Cerebellar nuclear complex (tissue), 1 donor: ENCODE measurements around the gene USP15.

ENCODE experiments used
- DNase-seq, 2 experiments: peaks; one replicate each; lab custom pipeline; 2025; lab: John Stamatoyannopoulos, UW

The USP15 gene

DNA sequence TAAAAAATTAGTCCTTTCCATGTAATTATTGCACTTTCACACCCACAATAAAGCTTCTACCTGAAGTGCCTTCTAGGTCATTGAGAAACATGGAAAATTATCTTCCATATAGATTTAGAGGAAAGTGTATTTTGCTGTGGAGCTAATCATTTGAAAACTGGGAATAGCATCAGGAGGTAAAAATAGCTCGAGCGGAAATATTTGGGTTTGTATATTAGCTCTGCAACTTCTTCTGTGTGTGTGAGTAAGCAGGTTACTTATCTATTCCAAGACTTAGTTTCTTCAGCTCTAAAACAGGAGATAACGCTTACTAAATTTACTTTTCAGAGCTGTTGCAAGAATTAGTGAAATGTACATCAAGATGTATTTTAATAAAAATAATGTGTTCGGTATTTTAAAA is 111.5 kb downstream of the USP15 start:
- DNase-seq, result no peak

DNA sequence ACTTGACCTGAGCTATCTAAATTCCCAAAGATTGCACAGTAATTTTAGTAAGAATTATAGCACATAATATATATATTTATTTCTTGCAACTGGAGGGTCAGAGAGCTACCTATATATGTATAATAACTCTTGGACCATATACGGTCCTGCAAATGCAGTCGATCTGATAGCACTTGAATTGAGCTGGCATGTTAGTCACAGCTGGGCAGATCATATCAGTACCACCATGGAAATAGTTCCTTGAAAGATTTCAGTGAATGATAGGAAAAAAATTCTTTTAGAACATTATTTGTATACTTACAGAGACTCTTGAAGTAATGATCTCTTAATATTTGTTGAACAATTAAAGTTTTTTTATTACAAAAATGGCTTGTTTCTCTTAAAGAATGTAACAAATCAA is 111.9 kb downstream of the USP15 start:
- DNase-seq, result no peak

DNA sequence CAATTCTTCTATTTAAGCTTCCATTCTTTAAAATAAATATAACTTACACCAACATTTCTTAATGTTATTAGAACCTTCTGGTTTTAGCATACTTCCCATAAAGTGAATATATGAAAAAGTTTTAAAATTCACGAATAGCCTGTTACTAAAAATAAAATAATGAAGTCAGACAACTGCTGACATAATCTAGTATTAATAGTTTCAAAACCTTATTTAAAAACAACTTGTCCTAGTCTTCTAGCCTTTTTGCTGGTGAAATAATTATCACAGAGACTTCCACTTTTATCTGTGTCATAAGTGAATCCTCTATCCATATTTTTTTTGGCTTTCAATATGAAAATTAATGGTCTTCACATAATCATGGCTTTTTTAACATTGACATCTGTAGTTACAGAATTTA is 112.6 kb downstream of the USP15 start:
- no peak for DNase-seq

DNA sequence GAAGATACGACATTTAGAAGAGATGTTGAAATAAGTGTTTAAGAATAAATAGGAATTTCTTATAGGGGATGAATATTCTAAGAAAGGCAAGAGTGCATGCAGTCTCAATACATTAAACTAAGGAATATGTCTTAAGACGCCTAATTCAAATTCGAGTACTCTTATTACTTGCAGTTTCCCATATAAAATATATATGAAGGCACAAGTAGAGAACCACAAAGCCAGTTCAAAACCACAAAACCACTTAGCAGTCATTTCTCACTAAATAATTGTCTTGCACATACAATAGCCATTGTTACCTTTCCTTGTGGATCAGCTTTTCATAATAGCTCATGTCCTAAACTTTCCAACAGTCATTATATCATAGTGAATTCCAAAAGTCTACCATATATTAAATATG is 115.4 kb downstream of the USP15 start:
- no peak for DNase-seq

DNA sequence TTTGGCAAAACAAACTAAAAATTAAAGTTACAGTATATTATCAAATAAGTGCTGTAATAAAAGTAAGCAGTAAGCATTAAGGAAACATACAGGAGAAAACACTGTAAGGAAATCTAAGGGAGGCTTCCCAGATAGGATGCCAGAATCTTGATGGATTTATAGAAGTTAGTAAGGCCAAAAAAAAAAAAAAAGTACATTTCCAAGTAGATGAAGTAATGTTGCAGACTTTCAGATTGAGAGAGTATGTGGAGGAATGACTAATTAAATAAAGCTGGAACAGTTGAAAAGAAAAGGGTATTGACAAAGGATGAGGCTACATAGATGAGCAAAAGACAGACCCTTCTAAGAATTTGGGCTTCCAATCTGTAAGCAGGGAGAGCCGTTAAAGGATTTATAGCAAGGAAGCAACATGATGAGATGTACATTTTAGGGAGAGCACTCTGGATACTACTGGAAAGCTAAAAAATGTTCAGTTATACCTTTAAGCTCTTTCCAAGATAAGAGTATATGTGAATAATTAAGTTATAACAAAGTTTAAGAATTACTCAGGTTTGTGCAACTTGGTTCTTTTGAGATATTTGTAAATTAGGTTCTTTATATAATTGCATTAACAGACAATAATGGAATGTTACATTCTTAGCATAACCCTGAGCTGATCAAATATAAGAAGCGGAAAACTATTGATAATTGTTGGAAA is 119.0 kb downstream of the USP15 start:
- no peak for DNase-seq

DNA sequence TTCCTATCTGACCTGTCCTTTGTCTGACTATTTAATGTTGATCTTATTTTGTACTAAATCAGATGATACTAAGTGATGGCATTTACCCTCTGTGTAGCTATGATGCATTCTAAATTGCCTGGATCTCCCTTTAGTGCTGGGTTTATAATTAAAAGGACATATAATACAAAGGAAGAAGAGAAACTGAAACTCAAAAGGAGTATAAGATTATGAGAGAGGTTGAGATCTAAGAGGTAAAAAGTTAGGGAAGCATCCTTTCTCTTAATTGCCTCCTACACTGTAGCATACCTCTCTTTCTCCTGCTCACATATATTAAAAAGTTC is 119.5 kb downstream of the USP15 start:
- no peak for DNase-seq

DNA sequence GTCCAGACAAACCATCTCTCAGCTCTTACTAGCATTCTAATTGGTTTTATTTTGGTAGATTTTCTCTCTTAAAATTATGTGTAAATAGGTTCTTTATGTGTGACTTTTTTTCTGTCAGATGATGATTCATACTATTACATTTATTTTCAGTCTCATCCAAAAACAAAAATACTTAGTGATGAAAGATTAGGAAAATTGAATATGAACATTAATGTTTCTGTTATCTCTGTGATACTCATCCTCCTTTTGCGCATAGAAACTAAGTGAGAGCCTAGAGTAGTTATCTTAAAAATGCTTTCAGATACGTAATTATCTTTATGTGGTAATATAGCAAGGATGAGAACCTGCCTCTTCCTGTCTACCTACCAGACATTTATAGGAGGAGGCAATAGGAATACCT is 122.3 kb downstream of the USP15 start:
- DNase-seq, result no peak

DNA sequence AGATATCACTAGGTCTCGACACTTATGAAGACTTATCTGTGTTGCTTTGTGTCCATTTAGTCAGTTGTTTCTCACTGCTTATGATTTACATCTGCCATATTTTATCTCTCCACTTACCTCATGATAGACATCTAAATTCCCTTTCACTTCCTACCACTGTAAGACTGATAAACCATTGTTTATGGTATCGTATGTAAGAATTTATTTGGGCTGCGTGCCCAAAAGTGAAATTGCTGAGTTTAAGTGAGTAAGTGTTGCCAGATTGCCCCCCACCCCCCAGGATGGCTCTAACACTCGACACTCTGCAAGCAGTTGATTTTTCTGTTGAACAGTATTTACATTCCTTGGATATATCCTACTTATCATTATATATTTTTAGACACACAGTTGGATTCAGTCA is 136.5 kb downstream of the USP15 start:
- no peak for DNase-seq

DNA sequence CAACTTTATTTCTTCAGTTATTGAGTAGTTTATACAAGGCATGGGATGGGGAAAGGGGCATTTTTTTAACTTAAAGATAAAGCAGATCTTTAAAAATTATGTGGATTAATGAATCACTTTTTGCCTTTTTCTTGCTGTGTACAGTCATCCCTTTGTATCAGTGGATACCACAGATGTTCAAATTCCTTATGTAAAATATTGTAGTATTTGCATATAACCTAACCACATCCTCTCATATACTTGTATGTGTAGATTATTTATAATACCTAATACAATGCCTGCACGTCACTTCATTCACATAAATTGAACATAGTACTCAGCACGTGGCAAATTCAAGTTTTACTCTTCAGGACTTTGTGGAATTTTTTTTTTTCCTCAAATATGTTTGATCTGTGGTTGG is 139.9 kb downstream of the USP15 start:
- DNase-seq, result no peak

DNA sequence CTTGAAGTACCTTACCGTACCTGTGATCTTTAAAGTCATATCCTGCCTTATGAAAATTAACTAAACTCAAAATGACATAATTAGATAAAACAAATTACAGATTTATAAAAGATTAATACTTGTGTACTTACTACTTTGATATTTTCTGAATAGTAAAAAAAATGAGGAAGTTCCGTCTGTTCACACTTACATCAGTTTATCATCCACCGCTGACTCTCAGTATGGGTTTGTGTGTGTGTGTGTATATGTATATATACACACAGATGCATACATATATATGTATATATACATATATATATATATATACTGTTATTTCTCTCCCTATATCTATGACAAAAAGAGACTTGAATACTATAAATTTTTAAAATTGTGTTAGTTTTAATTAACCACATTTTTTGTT is 141.4 kb downstream of the USP15 start:
- no peak for DNase-seq

DNA sequence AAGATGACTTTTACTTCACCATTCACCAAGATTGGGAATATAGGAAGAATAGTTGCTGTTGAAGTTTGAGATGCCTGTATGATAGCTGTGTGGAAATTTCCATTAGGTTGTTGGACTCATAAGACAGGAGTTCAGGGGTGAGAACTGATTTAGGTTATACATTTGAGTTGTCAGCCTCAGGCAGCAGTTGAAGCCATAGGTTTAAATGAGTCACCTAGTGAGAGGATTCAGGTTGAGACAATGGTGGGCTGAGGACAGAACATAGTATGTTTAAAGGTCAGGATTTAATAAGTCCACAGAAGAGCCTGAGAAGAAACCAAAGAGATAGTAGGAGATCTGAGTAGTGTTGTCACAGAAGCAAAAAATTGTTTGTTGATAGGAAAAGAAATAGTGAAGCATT is 142.8 kb downstream of the USP15 start:
- no peak for DNase-seq

DNA sequence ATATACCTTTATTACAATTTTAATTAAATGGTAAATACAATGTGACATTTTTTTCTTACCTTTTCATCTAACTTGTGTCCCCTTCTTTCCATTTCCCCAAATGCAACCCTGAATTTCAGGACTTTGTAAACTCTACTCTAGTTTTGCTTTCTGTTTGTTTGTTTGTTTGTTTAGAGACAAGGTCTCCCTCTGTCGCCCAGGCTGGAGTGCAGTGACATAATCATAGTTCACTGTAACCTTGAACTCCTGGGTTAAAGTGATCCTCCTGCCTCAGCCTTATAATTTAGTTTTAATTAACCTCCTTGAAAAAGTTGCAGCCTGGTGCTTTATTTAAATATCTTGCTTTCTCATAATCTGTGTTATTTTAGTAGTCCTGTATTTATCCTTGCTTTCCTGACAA is 147.4 kb downstream of the USP15 start:
- DNase-seq, result no peak

DNA sequence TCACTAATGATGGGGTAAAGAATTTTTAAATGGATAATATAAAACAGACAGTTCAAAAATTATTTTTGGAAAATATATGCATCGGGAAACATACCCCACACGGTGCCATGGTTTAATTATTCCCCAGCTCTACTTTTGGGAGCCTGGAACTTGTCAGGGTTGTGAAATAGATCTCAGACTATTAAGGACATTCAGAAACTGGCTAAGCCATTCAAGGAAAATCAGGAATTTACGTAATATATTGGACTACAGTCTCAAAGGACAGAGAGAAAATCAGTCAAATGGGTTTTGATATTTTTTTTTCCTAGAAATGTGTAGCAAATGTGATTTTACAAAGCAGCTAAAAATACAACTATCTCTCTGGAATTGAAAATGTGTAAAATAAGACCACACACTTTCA is 148.9 kb downstream of the USP15 start:
- DNase-seq, result no peak

DNA sequence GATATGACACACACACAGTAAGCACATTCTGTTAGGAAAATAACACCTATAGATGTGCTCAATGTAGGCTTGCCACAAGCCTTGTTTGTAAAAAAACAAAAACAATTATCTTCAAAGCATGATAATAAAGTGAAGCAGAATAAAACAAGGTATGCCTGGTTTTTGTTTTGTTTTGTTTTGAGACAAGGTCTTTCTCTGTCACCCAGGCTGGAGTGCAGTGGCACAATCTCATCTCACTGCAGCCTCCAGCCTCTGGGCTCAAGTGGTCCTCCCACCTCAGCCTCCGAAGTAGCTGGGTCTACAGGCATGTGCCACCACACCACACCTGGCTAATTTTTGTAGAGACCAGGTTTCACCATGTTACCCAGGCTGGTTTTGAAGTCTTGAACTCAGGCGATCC is 154.0 kb downstream of the USP15 start:
- DNase-seq, result no peak

DNA sequence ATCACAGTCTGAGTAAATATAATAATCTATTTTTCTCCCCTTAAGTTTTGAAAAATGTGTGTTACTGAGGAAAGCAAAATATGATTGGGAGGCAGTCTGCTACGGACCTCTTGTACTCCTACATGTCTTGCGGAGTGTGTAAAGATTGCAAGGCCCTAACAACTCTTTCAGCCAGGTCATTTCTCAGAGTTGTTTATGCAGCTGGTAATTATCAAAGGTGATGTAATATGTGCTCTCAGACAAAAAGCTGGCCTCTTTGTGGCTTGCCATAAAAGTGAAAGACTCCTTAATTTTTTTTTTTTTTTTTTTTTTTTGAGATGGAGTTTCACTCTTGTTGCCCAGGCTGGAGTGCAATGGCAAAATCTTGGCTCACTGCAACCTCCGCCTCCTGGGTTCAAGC is 165.9 kb downstream of the USP15 start:
- no peak for DNase-seq

DNA sequence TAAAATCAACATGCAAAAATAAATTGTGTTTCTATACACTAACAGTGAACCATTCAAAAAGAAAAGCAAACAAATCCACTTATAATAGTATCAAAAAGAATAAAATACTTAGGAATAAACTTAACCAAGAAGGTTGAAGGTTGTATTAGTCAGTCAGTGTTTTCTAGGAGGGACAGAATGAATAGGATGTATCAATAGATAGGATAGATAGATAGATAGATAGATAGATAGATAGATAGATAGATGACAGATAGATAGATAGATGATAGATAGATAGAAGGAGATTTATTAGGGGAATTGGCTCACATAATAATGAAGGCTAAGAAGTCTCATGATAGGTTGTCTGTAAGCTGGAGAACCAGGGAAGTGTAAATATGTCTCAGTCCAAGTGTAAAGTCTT is 169.3 kb downstream of the USP15 start:
- no peak for DNase-seq

DNA sequence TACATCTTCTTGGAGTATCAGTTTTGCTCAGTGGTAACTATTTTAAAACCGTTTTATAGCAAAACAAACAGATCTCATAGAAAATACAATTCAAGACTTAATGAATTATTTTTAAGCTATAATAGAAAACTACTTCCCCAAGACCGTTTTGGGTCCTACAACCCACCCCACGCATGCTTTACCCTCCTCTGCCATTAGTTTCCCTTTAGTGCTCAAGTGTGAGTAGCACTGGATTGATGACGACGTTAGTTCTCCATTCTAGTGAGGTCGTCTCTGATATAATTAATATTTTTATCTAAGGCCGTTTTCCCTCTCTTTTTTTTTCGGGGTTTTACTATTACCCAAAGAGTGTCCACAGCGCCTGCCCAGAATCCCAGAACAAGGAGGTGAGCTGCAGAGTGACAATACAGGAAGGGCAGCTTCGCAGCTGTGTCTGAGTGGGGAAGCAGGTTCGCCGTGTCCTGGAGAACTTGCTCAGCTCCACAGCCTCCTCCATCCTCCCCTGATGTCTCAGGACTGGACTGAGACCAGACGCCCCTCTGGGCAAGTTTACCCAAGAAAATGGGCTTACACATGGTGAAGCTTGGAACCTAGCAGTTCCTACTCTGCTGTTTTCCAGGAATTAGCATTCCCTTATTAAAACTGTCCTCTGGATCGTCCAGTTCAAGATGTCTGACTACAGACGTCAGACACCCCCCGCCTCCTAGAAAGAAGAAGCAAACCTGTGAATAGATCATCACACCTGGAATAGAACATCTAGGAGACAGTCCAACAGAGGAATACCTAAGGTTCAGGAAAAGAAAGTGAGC is 174.5 kb downstream of the USP15 start:
- DNase-seq, result no peak

DNA sequence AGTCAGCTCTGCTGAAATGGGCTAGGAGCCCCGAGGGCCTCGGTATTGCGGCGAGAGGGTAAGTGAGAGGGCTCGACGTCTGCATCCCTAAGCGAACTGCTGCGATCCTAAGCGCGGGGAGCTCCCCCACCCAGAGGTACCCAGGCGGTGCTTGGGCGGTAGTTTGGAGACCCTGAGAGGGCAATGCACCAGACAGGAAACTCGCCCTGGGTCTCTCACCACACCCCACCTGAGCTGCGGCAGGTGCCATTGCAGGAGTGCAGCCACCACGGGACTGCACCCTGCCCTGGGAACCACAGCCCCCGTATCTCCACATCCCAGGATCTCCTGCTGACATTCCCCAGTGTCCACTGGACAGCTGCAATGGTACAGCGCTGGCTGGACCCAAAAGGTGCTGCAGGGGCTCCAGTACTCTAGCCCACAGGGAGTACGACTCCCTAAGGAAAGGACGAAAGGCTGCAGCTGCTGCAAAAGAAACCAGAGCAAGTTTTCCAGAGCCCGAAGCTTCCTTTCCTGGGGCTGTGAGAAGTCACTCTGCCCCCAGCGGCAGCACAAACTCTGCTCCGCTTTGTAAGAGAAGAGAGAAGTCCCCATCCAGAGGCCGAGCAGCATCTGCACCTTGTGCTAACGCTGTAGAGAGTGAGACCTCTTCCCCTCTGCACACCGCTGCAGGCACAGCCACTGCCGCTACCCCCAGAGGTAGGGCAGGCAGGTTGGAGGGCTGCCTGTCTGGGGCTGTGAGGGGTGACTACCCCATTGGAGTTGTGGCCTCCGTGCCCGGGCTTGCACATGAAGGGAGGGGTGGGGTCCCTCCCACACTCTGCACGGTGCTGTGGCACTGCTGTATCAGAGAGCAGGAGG is 175.3 kb downstream of the USP15 start:
- DNase-seq, result no peak

DNA sequence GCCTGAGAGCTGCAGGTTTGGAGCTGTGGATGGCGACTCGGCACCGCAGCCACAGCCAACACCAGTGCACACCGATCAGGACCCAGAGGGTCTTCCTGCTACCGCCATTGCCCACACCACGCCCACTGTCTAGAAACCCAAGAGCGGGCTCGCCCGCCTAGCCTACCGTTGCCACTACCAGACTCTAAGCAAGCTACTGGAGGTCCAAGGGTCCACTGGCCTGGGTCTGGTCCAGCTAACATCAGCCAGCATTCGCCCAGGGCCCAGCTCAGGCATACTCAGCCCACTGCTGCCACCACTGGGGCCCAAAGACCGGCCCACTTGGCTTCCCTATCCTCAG is 175.9 kb downstream of the USP15 start:
- DNase-seq, result no peak

DNA sequence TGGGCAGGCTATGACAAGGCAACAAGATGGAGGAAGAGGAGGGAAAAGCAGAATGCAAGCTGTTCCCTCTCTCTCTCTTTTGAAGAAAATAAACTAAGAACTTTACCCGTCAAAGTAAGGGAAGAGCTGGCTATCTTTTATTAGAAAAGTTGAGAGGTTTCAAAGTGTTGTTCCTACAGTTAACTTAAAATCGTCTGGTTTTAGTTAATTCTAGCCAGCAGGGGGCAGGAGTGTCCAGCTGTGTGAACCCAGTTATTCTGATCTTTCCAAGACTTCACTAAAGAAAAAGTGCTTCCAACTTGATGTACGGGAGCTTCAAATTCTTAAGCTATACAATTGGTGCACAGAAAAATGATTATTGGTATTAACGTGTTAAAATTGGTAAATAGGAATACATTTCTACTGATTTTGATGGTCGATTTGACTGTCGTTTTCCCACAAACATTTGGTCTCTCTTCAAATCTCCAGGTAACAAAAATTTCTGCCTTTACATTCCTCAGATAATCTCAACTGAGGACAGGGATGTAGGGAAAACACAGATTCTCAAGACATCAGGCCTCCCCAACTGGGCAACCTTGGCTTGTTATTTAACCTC is 178.0 kb downstream of the USP15 start:
- no peak for DNase-seq

DNA sequence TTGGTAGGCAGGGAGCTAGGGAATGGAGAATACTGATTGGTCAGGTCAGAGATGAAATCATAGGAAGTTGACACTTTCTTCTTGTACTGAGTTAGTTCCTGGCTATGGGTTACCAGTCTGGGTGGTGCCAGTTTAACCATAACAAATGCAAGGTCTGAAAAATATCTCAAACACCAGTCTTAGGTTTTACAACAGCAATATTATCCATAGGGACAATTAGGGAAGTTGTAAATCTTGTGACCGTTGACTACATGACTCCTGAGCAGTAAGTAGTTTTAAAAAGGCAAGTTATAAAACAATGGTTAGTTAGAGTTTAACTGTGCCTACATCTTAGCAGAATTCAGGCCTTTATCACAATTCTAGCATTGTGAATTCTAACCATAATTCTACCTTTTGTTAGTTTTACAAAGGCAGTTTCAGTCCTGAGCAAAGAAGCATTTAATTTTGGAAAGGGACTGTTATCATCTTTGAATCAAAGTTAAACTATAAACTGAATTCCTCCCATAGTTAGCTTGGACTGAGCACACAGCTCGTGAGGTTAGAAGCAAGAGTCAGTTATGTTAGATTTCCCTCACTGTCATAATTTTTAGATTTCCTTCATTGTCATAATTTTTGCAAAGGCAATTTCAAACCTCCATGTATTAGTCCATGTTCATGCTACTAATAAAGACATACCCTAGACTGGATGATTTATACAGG is 186.7 kb downstream of the USP15 start:
- DNase-seq, result no peak

DNA sequence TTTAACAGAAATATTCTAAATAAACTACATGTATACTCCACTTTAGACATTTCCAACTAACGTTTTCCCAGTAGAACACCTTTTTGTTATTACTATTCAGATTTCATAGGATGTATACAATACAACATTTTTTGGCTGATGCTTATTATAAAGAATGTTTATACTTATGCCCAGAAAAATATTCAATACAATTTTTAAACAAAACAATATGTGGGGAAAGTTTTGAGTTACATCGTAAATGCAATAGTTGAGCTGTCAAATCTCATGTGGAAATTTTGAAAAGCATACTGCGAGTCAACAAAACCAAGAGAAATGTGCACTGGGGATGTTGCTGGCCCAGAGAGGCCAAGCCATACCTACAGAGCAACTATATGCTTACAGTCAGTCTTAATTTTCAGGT is 188.2 kb downstream of the USP15 start:
- no peak for DNase-seq
